Measurements from ENCODE around the gene YKT6.
"Not testable (repeated sequence)": the region's sequence is repeated elsewhere in the genome, so short reads cannot be mapped to it uniquely, and the experiment has no call there.

YKT6 gene

GRCh38 chr7:44194562-44195145 is 6.1 kb upstream of the YKT6 start:
- DNase-seq = no peak

DNA sequence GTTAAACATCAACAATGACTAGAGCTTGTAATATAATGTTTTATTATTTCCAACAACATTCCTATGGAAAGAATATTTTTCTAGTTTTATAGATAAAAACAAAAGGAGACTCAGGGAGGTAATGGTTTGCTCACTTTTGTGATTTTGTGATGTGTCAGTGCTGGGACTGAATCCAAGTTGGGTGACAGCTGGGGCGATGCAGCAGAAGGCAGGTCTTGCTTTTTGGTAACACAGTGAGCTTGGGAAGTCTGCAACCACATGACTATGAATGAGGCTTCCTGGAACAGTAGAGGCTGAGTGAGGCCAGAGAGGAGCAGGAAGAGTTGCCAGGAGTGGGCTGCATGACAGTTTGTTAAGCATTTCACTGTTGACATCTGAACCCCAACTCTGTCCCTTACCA is 4.9 kb upstream of the YKT6 start:
- peak; percentile 84 for DNase-seq

- DNase-seq = peak; percentile 72
Observed at GRCh38 chr7:44196450-44196872, 4.3 kb upstream of the YKT6 start.

DNA sequence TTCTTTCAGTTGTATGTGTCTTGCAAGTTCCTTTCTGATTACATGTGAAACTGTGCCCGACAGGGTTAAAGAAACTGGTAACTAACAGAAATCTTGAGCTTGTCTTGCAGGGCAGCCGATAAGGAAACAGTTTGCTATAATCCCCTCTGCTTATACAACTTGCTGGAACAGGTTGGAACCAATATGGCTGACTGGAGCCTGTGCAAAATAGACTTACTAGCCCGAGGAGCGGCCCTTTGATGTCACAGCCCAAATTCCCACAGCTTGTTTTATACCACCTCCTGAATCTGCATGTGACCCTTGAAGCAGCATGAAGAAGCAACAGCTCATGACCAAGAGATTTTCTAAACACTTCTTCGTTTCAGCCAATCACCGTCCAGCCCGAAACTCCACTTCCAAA is 3.3 kb upstream of the YKT6 start:
- no peak for DNase-seq

DNA sequence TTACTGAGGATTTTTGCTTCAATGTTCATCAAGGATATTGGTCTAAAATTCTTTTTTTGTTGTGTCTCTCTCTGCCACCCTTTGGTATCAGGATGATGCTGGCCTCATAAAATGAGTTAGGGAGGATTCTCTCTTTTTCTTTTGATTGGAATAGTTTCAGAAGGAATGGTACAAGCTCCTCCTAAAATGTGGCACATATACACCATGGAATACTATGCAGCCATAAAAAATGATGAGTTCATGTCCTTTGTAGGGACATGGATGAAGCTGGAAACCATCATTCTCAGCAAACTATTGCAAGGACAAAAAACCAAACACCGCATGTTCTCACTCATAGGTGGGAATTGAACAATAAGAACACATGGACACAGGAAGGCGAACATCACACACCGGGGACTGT is 615 bp upstream of the YKT6 start:
- not testable (repeated sequence) for DNase-seq

DNA sequence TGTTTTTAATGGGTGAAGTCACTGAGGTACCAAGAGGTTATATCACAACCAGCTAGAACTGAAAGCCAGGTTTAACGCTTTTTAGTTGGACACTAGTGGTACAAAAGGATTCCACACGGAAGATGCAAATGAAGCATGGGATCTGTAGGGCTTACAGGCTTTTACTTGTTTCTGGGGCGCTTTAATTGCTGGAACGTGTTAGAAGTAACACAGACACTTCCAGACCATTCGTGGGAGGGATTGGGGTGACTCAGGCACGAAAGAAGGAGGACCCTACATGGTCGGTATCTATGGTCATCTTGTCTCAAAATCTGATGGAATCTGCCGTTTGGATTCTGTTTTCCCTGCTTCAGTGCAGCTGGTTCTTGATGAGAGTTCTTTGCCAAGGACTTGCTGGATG is 1.0 kb downstream of the YKT6 start:
- no peak for DNase-seq

DNA sequence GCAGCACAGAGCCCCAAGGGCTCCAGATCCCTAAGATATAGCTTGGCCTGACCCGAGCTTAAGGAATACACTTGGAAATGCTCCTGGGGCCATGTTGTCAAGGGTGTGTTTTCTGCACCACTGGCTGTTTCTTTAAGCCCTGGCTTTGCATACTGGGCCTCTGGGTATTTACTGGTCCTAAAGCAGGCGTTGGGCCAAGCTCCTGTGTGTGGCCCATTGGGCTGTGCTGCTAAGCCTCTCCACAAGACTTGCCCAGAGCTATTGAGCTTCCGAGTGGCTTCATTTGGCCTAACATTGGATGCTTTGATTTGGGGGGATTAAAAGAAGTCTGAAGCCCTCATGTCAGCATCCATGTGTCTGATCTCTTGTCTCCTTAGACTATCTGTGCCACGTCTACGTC is 5.2 kb downstream of the YKT6 start:
- no peak for DNase-seq

DNA sequence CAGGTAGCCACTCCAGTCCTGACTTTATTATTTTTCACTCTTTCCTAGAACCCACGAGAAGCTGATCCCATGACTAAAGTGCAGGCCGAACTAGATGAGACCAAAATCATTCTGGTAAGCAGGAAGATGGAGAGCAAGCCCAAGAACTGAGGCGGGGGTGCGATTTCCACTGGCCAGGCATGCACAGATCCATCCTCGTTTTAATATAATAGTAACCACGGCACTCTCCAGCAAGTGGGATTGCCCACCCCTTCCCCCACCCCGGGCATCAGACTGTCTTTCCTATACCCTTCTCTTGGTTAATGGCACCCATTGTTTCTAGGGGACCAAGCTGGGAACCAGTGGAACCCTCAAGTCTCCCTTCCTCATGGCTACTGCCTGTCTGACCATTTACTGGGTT is 7.3 kb downstream of the YKT6 start:
- DNase-seq = no peak

DNA sequence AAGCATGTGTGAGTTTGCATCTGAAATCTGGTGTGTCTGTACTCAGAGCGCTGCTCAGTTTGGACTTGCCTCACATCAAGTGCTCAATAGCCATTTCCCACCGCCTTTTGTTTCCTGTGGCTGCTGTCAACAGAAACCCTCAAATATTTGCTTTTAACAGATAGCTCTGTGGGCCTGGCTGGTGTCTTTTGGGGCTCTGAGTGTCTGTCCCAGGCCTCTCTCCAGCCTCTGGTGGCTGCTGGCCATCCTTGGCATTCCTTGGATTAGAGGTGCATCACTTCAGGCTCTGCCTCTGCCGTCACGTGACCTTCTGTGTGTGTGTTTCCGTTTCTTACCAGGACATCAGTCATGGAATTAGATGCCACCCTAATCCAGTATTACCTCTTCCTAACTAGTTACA is 9.3 kb downstream of the YKT6 start:
- no peak for DNase-seq

DNA sequence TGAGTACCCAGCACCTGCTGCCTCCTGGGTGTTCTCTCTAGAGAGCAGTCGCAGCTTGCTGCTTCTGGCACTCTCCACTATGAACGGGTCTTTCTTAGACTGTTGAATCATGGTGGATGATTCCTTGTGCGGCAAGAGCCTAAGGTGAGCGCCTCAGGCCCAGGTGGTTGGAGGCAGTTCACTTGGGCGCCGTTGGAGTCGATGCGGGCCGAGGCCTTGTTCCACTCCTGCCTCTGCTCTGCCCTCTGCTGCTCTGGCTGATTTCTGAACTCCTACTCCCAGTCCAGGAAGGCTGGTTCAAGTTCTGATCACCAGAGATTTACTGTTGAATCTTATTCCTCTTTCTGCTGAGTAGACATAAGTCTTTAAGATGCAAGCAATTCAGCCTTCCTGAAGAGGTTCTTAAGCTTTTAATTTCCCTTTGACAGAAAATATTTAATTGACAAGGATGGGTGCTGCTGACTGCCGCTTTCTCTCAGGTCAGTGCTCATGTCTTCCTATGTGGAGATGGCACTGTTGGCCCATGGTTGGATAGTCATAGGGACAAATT is 10.4 kb downstream of the YKT6 start:
- DNase-seq = no peak

GRCh38 chr7:44212018-44212417 is 11.2 kb downstream of the YKT6 start:
- no peak for DNase-seq

GRCh38 chr7:44212581-44213184 is 11.9 kb downstream of the YKT6 start:
- no peak for DNase-seq

DNA sequence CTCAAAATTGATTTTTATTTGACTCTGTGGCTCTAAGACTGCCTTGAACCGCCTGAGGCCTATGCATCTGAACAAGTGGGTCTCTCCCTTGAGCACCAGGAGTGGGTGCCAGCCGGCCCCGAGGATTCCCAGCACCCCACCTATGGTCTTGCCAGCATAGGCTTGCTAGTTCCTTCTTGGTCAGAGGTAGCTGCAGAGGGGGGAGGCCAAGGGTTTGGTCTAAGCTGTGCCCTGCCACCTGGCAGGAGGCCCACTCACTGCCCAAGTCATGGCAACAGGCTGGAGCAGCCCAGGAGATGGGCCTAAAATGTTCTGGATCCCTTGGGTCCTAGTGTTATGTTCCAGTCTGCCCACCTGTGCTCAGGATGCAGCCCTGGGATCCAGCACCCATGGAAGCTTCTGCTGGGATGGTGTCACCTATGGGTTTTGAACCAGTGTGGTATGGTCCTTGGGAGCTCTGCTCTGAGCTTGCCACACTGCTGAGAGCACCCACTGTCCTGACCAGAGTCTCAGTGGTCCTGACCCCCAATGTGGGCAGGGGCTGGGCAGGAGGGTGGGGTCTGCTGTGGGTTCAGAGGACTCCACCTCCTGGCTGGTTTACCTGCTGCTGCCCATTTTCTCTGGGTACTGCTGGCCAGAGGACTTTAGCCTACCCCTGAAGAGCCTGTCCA is 12.6 kb downstream of the YKT6 start:
- no peak for DNase-seq

DNA sequence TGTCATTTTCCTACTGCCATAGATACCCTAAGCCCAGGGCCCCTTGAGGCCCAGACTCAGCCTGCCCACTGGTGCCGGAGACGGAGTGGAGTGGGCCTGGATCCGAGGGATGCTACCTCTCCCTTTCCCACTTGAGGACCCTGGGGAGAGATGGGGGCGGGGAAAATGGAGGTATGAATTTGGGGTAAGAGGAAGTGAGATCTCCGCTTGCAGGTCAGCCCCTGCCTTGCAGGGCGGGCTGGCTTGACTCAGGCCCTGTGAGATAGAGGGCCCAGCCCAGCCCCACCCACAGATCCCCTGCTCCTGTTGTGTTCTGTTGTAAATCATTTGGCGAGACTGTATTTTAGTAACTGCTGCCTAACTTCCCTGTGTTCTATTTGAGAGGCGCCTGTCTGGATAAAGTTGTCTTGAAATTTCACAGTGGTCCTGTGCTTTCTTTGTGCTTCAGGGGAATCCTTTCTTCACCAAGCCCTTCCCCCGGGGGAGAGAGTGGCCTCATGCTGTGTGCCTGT is 13.2 kb downstream of the YKT6 start:
- no peak for DNase-seq

- no peak for DNase-seq
Observed at GRCh38 chr7:44215531-44215930, 14.8 kb downstream of the YKT6 start.

GRCh38 chr7:44216019-44216418 is 15.2 kb downstream of the YKT6 start:
- DNase-seq = no peak

GRCh38 chr7:44216521-44217222 is 15.9 kb downstream of the YKT6 start:
- DNase-seq = no peak

DNA sequence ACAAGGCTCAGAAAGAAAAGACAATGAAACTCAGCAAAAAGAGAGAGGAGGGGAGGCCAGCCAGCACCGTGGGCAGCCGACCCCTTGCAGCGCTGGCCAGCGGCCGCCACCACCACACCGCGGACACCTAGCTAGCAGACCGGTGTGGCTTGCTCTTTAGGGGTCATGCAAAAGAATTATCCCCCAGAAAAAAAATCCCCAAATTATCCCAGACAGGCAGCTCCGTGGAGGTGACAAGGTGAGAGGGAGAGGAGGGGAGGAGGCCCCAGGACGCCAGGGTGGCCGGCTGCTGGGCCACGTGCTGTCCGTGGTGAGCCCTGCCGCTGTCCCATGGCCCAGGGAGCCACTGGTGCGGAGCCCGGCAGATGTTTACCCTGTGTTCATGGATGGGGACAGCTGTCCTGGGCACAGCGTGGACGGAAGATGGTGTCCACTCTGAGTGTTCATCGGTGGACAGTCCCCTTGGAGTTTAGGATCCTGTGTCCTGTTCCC is 16.5 kb downstream of the YKT6 start:
- DNase-seq = no peak

DNA sequence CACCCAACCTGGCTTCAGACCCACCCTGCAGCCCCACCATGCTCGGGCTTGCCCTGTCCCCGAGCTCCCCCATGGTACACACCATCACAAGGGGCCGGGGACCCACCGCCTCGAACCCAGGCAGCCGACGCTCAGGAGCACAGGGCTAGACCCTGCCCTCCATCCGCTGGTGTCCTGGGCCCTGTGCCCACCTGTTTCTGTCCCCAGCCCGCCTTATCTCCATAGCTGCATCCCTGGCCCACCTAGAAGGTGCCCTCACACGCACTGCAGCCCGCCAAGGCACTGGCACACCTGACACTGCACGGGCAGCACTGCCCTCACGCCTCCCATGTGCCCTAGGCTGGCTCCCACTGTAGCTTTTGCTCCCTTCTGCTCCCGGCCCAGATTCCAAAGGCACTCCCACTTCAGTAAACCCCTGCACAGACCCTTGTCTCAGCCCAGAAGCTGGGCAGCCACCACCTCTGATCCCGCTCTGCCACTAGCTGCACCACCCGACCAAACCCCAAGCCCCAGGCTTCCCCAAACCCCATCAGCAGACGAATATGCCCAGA is 17.1 kb downstream of the YKT6 start:
- DNase-seq = no peak

DNA sequence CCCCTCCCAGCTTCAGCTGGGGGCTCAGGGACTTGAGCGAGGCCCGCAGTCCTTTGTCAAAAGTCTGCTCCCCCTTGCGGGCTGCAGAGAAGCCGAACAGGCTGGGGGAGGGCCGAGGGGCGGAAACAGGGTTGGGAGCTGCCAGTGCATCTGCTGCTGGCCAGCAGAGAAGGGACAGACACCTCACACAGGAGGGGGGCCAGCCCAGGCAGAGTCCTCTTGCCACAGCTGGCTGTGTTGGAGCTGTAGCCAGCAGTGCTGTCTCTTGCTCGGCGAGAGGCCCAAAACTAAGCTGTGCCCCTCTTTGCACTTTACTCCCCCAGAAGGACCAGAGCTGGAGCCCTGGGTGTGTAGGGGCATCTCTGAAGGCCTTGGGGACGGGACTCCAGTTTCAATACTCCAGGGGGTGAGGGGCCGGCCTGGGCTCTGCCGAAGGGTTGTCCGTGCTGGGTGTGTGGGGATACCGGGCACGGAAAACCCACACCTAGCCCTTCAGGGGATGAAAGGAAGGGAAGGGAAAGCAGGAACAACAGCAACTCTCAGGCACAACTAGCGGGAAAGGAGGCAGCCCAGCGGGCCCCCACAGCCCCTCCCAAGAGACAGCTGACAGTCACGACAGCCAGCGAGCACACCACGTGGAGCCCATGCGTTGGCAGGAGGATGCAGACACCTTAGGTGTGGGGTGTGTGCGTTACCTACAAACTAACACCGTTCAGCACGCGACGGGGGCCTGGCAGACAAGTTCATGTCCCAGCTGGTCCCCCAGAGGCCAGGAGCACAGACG is 17.8 kb downstream of the YKT6 start:
- no peak for DNase-seq

DNA sequence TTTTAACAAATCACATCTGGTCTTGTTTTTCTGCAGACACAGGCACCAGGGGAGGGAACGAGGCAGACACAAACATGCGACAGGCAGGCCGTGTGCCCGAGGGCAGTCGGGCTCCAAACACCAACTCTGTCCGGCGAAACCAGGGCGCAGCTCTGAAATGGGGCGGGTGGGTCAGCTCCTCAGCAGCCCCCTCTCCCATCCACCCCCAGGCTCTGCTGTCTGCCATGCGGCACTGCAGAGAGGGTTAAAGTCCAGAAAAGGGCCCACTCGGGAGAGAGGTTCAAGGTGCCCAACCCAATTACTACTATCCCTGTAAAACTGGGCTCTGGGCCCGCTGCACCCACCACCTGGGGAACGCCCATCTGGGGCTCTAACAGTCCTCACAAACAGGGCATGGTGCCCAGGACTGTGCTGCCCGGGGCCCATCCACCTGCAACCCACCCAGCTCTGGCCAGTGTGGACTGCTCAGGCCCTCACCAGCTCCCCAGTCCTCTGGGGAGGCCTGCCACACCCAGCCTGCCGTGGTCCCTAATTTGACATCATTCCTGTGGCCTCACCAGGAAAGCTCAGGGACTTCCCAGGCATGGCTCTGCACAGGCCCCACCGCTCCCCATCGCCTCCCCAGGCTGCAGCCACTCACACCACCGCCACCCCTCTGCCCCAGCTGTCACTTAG is 18.7 kb downstream of the YKT6 start:
- DNase-seq = no peak

DNA sequence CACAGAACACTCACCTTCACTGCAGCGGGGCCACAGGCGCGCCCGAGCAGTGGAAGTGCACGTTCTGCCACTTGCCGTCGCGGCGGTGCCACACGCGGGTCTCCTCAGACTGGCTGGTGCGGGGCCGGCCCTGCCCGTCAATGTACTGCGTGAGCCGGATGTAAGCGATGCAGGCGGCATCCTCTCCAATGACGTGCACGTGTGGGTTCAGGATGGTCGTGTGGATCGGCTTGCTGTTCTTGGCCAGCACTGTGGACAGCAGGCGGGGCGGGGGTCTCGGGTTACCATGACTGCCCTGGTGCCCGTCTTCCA is 19.2 kb downstream of the YKT6 start:
- no peak for DNase-seq

Data from NCI-H1694 treated with DMSO at 0.1 percent for 48 hours (cell line).